Gastroesophageal sphincter (tissue), 3 donors: ENCODE data around the gene HTR7.

Experiments
- CTCF ChIP-seq, 4 experiments: fragments of 200-600 bp in 2 of 4; fragments of 450-650 bp in 2 of 4; sonication (generic) in 1 of 4; IDR thresholded peaks; one replicate each; pipeline ENCODE4 v1.5.1; 2017 to 2019; ENCODE audit warnings: antibody characterized with exemption in 4 of 4, mild to moderate bottlenecking in 2 of 4, moderate library complexity in 2 of 4
- POLR2A ChIP-seq, 2 donors: fragments of 450-650 bp; IDR thresholded peaks; one replicate each; pipeline ENCODE4 v1.6.1; 2017; ENCODE audit warnings: antibody characterized with exemption in 2 of 2, mild to moderate bottlenecking in 2 of 2, moderate library complexity in 1 of 2

- no peak for TF ChIP-seq POLR2A (IDR thresholded peaks at IDR 0.05)
- no peak for TF ChIP-seq CTCF (IDR thresholded peaks at IDR 0.05)
Observed at GRCh38 chr10:90806677-90807076, 51.2 kb downstream of the HTR7 start.
